Amniotic stem cell (primary cell): ENCODE results near the gene ADM5.
"Not testable (repeated sequence)": the region's sequence is repeated elsewhere in the genome, so short reads cannot be mapped to it uniquely, and the experiment has no call there.

Source experiments
- DNase-seq: peaks from one replicate; lab custom pipeline; 2025; lab: John Stamatoyannopoulos, UW

ADM5 gene

DNA sequence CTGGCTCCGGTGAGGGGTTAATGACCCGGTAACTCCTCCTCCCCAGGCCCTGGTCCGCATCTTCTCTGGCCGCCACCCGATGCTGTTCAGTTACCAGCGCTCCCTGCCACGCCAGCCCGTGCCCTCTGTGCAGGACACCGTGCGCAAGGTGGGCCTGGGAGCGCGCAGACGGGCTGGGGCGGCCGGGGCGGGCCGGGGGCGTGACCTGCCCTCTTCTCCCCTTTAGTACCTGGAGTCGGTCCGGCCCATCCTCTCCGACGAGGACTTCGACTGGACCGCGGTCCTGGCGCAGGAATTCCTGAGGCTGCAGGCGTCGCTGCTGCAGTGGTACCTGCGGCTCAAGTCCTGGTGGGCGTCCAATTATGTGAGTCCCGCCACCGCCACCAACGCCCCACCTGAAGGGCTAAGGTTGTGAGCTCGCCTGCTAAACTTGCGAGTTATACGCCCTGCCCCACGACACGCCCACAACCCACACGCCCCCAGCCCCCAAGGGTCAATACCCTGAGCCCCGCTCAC lies 11.9 kb downstream of the ADM5 start:
- no peak for DNase-seq

DNA sequence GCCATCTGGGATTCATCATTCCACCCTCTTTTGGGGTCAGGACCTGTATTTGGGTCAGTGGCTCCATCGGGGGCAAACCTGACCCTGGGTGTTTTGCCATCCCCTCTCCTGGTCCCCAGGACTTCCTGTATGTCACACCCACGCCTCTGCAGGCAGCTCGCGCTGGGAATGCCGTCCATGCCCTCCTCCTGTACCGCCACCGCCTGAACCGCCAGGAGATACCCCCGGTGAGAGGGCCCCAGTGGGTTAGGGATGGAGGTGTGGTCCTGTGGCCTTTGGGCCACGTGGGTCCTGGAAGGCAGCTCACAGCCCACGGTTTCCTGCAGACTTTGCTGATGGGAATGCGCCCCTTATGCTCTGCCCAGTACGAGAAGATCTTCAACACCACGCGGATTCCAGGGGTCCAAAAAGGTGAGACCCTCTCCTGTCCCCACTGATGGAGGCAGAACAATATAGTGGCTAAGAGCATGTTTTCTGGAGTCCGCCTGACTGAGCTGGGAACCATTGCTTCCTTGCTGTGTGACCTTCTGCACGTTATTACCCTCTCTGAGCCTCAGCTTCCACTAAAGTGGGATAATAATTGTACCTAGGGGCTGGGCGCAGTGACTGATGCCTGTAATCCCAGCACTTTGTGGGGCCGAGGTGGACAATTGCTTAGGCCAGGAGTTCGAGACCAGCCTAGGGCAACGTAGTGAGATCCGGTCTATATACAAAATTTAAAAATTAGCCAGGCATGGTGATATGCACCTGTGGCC lies 15.7 kb downstream of the ADM5 start:
- no peak for DNase-seq

DNA sequence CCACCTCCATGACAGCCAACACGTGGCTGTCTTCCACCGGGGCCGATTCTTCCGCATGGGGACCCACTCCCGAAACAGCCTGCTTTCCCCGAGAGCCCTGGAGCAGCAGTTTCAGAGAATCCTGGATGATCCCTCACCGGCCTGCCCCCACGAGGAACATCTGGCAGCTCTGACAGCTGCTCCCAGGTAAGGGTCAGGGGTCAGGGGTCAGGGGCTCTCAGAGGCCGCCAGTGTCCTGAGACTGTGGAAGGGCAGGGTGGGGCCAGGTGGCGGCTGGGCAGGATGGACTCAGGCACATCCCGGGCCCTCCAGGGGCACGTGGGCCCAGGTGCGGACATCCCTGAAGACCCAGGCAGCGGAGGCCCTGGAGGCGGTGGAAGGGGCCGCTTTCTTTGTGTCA lies 16.5 kb downstream of the ADM5 start:
- no peak for DNase-seq

DNA sequence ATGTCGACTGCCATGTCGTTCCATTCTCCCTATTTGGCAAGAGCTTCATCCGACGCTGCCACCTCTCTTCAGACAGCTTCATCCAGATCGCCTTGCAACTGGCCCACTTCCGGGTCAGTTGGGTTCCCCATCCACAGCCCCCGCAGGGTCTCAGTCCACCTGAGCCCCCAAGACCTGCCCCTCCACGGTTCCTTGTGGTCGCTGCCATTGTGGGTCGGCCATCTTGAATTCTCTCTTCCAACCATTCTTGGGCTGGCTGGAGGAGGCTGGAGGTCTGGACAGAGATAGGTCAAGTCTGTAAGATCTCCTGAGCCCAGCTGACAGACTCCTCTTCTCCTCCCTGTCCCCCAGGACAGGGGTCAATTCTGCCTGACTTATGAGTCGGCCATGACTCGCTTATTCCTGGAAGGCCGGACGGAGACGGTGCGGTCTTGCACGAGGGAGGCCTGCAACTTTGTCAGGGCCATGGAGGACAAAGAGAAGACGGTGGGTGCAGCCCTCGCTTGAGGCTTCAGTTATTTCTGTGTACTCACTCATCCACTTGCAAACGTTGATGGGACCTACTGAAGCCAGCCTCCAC lies 21.1 kb downstream of the ADM5 start:
- no peak for DNase-seq

DNA sequence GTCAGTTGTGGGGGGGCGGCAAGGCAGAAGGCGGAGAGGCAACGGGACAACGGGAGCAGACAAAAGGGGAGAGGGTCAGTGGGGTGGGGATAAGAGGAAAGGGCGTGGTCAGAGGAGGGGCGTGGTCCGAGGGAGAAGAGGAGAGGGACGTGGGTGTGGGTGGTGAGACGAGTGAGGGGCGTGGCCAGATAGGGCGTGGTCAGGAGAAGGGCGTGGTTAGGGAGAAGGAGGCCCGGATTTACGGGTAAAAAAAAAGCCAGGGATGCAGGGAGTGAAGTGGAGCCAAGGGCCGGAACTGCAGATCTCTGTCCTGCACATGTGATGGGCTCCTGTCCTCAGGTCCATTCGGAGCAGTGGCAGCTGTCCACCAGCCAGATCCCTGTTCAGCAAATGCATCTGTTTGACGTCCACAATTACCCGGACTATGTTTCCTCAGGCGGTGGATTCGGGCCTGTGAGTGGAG lies 23.0 kb downstream of the ADM5 start:
- DNase-seq, result no peak

DNA sequence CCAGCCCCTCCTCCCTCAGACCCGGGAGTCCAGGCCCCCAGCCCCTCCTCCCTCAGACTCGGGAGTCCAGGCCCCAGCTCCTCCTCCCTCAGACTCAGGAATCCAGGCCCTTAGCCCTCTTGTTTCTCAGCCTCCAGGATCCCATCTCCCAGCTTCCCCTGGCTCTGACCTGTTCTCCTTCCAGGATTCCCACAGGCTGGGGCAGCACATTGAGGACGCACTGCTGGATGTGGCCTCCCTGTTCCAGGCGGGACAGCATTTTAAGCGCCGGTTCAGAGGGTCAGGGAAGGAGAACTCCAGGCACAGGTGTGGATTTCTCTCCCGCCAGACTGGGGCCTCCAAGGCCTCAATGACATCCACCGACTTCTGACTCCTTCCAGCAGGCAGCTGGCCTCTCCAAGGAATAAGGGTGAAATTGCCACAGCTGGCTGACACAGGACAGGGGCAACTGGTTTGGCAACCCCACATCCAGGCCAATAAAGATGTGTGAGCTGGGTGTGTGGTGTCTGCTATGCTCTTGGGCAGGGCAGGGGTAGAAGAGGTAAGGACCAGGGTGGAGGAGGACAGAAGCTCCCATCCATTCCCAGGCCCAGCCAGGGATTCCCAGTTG lies 23.9 kb downstream of the ADM5 start:
- DNase-seq, result no peak

DNA sequence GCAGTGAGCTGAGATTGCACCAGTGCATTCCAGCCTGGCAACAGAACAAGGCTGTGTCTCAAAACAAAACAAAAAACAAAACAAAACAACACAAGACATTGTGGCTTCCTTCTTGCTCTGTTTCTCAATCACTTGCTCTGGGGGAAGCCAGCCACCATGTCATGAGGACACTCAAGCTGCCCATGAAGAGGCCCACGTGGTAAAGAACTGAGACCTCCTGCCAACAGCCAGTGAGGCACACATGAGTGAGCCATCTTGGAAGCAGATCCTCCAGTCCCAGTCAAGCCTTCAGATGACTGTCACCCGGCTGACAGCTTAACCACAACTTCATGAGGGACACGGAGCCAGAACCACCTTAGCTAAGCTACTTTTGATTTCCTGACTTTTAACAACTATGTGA lies 26.8 kb downstream of the ADM5 start:
- DNase-seq, result no peak

DNA sequence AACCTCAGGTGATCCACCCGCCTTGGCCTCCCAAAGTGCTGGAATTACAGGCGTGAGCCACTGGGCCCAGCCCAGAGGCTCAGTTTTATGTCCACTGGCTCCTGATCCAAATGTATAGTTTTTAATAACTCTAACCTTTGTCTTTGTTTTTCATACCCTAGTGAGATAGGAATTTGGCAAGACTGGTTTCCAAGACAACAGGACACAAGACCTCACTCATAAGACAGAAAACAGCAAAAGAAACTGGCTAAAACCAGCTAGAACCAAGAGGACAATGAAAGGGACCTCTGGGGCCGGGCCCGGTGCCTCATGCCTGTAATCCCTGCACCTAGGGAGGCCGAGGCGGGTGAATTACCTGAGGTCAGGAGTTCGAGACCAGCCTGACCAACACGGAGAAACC lies 29.1 kb downstream of the ADM5 start:
- DNase-seq, result no peak

DNA sequence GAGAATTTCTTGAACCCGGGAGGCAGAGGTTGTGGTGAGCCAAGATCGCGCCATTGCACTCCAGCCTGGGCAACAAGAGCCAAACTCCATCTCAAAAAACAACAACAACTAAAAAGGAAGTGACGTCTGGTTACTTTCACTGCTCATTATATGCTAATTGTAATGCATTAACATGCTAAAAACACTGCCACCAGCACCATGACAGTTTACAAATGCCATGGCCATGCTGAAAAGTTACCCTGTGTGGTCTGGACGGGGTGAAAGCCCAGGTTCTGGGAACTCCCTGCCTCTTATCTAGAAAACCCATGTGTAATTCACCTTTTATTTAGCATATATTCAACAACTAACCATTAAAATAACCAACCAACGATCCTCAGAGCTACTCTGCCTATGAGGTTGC lies 29.6 kb downstream of the ADM5 start:
- DNase-seq, result no peak

DNA sequence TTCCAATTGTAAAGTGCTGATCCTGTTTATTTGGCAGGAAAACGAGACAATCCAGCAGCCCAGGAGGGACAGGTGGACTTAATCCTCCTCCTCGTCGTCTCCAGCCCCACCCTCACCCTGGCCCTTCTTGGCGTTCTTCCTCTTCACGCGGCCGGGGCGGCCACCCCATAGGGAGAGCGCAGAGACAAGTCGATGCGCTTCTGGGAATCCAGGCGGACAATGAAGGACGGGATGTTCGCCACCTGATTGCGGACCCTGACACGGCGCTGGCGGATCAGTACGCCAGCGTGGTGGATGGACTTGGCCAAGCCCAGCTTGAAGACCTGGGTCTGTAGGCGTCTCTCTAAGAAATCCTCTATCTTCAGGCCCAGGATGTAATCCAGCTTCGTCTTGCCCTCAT lies 30.0 kb downstream of the ADM5 start:
- not testable (repeated sequence) for DNase-seq

DNA sequence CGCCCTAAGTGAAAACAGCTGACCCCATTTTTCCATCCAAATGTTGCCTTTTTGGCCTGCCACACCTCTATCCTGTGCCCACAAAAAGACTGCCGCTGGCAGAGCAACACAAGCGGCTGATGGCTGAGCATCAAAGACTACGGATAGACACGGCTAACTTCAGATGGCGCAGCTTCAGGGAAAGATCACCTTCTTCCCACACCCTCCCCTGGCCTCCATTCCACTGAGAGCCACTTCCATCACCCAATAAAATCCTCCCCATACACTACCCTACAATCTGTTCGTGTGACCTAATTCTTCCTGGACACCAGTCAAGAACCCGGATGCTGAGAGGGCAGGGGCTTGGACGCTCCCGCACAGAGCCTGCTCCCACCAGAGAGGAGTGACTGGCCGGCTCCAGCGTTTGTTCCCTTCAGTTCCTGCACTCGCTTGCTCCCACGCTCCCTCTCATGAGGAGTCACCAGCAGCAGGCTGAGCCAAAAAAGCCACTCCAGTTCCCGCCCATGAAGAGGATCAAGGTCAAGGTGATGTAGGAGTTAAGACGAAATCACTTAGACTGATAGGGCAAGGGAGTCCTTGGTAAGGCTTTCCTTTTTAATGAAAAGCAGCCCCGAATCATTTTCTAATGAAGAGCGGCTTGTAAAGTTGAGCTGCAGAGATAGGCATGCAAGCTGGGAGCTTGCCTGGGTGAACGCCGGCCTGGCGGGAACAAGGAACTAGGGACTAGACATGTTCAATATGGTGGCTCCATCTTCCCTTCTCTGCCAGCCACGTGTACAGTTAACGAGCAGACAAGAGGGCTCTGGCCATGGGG lies 38.0 kb downstream of the ADM5 start:
- no peak for DNase-seq

DNA sequence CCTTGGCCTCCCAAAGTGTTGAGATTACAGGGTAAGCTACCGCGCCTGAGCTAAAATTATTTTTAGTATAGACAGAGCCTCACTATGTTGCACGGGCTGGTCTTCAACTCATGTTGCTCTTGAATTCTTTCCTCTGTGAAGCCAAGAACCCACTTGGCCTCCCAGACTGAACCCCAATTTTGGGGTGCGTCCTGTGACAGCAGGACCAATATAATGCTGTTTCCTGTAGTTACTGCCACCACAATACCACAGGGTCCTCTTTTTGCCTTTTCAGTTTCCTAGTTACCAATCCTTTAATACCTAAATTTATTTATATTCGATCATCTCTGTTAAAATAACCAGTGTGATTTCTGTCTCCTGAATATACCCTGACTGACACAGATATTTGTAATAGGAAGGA lies 40.8 kb downstream of the ADM5 start:
- DNase-seq, result no peak

DNA sequence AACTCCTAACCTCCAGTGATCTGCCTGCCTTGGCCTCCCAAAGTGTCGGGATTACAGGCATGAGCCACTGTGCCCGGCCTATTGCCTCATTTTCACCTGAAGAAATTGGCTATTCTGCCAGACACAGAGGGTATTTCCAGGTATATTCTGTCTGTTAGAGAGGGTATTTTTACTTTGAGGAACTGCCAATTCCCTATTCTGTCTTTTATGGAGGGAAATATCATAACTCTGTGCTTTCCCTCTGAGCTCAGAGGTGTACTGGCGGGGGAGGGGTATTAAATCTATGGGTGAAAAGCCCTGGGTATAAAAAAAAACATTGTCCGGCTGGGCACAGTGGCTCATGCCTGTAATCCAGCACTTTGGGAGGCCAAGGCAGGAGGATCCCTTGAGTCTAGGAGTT lies 48.9 kb downstream of the ADM5 start:
- no peak for DNase-seq

DNA sequence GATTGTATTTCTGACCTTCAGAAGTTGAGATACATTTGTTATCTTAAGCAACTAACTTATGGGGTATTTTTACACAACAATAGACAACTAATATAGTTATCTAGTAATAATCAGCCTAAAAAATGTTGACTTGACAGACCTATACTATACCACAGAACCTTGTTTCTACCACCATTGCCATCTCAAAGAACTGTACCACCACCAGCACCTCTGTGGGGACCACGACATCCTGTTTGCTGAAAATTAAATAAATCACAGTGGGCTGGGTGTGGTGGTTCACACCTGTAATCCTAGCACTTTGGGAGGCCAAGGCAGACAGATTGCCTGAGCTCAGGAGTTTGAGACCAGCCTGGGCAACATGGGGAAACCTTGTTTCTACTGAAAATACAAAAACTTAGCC lies 49.7 kb downstream of the ADM5 start:
- no peak for DNase-seq

DNA sequence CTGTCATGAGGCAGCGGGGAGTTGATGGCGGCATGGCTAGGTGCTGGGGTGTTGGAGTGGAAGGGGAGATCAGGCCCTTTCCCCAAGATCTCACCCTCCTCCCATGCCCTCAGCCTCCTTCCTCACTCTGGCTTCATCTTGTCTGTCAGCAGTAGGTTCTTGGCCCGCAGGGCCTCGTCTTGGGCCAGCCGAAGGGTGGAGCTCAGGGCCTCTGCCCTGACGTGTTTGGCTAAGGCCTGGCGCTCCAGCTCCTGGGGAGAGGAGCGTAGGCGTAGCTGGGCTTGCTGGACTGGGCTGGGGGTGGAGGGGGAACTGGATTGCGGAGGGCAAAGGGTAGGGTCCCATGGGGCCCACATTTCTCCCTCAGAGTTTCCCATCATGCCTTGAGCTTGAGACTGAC lies 50.5 kb downstream of the ADM5 start:
- no peak for DNase-seq
